Neural cell (in vitro differentiated cells): ENCODE data around the gene AKT1. TPM values are rescaled to one million over a fixed set of nuclear protein-coding genes. Genes with fewer than 3 reads are reported as not detected.

Source experiments
- H2AFZ ChIP-seq: fragments of 200-600, 300-800 bp; sonication (generic), shearing (Covaris generic); 2 replicates; pipeline ENCODE4 v1.6.0; 2014; ENCODE audit warnings: low read depth, mild to moderate bottlenecking, antibody characterized with exemption, low read length, moderate library complexity
- H3F3A ChIP-seq: fragments of 200-600 bp; shearing (Covaris generic); 2 replicates; pipeline ENCODE4 v1.6.1; 2016; ENCODE audit warnings: mild to moderate bottlenecking, moderate library complexity, mixed read lengths, antibody characterized with exemption, low read length; ENCODE audit not compliant: insufficient read depth, poor library complexity, severe bottlenecking
- H3K27ac ChIP-seq: fragments of 200-600, 300-800 bp; sonication (generic), shearing (Covaris generic); 2 replicates; pipeline ENCODE4 v1.5.1; 2014; ENCODE audit warnings: mild to moderate bottlenecking, low read length, moderate library complexity
- H3K27me3 ChIP-seq: fragments of 300-800, 200-600 bp; sonication (generic), shearing (Covaris generic); 2 replicates; pipeline ENCODE4 v1.6.0; 2014; ENCODE audit warnings: mild to moderate bottlenecking, low read depth, low read length, moderate library complexity; ENCODE audit not compliant: insufficient read depth
- H3K36me3 ChIP-seq: fragments of 300-800, 200-600 bp; sonication (generic), shearing (Covaris generic); 2 replicates; pipeline ENCODE4 v1.5.1; 2014; ENCODE audit warnings: mild to moderate bottlenecking, antibody characterized with exemption, low read length, moderate library complexity; ENCODE audit not compliant: insufficient read depth
- H3K4me2 ChIP-seq: fragments of 300-800, 200-600 bp; sonication (generic), shearing (Covaris generic); 2 replicates; pipeline ENCODE4 v1.6.0; 2014; ENCODE audit warnings: mild to moderate bottlenecking, low read length
- H3K4me3 ChIP-seq: fragments of 300-800, 200-600 bp; sonication (generic), shearing (Covaris generic); 2 replicates; pipeline ENCODE4 v1.5.1; 2014; ENCODE audit warnings: mild to moderate bottlenecking, low read length, moderate library complexity
- H3K79me2 ChIP-seq: fragments of 200-600 bp; shearing (Covaris generic); replicated peaks from 2 replicates; pipeline ENCODE4 v1.6.0; 2014; ENCODE audit warnings: mild to moderate bottlenecking, low read length, moderate library complexity; ENCODE audit not compliant: insufficient read depth
- H3K9ac ChIP-seq: fragments of 300-800, 200-600 bp; sonication (generic), shearing (Covaris generic); 2 replicates; pipeline ENCODE4 v1.6.1; 2016; ENCODE audit warnings: mild to moderate bottlenecking, low read length, mixed read lengths
- H3K9me2 ChIP-seq: fragments of 200-600 bp; shearing (Covaris generic); 2 replicates; pipeline ENCODE4 v1.6.1; 2016; ENCODE audit warnings: mild to moderate bottlenecking, low read length, mixed read lengths; ENCODE audit not compliant: insufficient read depth
- H3K9me3 ChIP-seq: fragments of 200-600, 300-800 bp; sonication (generic), shearing (Covaris generic); 2 replicates; pipeline ENCODE4 v1.6.1; 2016; ENCODE audit warnings: mild to moderate bottlenecking, mixed run types, low read length, moderate library complexity, mixed read lengths
- H4K20me1 ChIP-seq: fragments of 200-600 bp; shearing (Covaris generic); 2 replicates; pipeline ENCODE4 v1.6.1; 2016; ENCODE audit warnings: mild to moderate bottlenecking, mixed run types; ENCODE audit not compliant: insufficient read depth
- EP300 ChIP-seq: fragments of 450-650 bp; conservative IDR thresholded peaks from 2 replicates; pipeline ENCODE4 v1.6.1; 2014; ENCODE audit warnings: antibody characterized with exemption, mild to moderate bottlenecking, moderate library complexity; ENCODE audit not compliant: poor library complexity, severe bottlenecking
- EZH2 ChIP-seq: fragments of 200-600, 300-800 bp; shearing (Covaris generic), sonication (generic); IDR thresholded peaks from 2 replicates; pipeline ENCODE4 v1.6.1; 2014; ENCODE audit warnings: antibody characterized with exemption, low read length, borderline replicate concordance, mild to moderate bottlenecking; ENCODE audit not compliant: insufficient read depth, poor library complexity, severe bottlenecking
- MXI1 ChIP-seq: fragments of 450-650 bp; conservative IDR thresholded peaks from 2 replicates; pipeline ENCODE4 v1.6.1; 2014; ENCODE audit warnings: antibody characterized with exemption, mild to moderate bottlenecking; ENCODE audit not compliant: poor library complexity, severe bottlenecking
- POLR2AphosphoS5 ChIP-seq: IDR thresholded peaks from 2 replicates; pipeline ENCODE4 v1.6.1; 2012
- RAD21 ChIP-seq: fragments of 450-650 bp; conservative IDR thresholded peaks from 2 replicates; pipeline ENCODE4 v1.6.1; 2014; ENCODE audit warnings: antibody characterized with exemption, mild to moderate bottlenecking, moderate library complexity
- SMC3 ChIP-seq: fragments of 450-650 bp; conservative IDR thresholded peaks from 2 replicates; pipeline ENCODE4 v1.6.1; 2014; ENCODE audit warnings: antibody characterized with exemption, mild to moderate bottlenecking, moderate library complexity; ENCODE audit not compliant: poor library complexity
- TAF1 ChIP-seq: IDR thresholded peaks from 2 replicates; pipeline ENCODE4 v1.6.1; 2012; ENCODE audit warnings: low read depth
- polyA plus RNA-seq: library from polyadenylated mRNA; depleted of rRNA; stranded (reverse); fragments of >200 nt; gene quantifications from 2 replicates; pipeline ENCODE4 v1.2.3, GENCODE V29; 2014
- TF ChIP-seq, protein P1 (sequence below): IDR thresholded peaks from 2 replicates; pipeline ENCODE4 v1.6.1; 2012; ENCODE audit warnings: borderline replicate concordance
- TF ChIP-seq, protein P2 (sequence below): fragments of 450-650 bp; IDR thresholded peaks from 2 replicates; pipeline ENCODE4 v1.5.1; 2014; ENCODE audit warnings: antibody characterized with exemption, mild to moderate bottlenecking, moderate library complexity; ENCODE audit not compliant: poor library complexity, severe bottlenecking

The AKT1 gene
- polyA plus RNA-seq, 1 donor from 2014 or later: 159 TPM

DNA sequence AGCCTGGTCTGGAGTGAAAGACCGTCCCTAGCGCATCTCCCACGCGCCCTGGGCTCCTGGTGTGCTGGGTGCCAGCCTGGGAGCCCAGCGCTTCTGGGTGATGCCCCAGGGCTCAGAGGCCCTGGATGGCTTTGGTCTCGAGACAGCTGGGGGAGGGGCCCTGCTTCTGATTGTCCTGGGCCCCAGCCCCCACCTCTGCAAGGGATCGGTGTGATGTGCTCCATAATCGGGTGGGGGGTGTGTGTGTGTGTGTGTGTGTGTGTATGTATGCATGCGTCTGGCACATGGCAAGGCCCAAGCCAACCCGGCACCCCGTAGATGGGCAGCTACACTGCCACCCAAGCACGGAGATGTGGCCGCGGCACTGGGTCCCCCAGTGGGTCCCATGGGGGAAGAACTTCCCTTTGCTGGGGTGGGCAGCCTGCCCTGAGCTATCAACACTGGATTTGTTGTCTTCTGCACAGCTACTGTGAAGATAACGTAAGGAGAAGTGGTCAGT, 8.4 kb upstream of the AKT1 start:
- H2AFZ ChIP-seq: no peak overlapping the region
- no peak for TF ChIP-seq EP300
- no peak for TF ChIP-seq RAD21
- no peak for TF ChIP-seq EZH2
- no peak for TF ChIP-seq TAF1
- no peaks in the 10 kb centered on the region for H3K79me2 ChIP-seq
- no peaks in the 10 kb centered on the region for H3F3A ChIP-seq
- H3K9ac ChIP-seq: no peak overlapping the region
- H3K4me2 ChIP-seq: no peak overlapping the region
- H3K4me3 ChIP-seq: no peak overlapping the region
- H4K20me1 ChIP-seq: no peaks in the 10 kb centered on the region
- H3K9me2 ChIP-seq: no peaks in the 10 kb centered on the region
- H3K27me3 ChIP-seq: peaks cover 36% of the 10 kb centered on the region
- no peaks in the 10 kb centered on the region for H3K9me3 ChIP-seq
- no peak overlapping the region for H3K27ac ChIP-seq
- H3K36me3 ChIP-seq: no peaks in the 10 kb centered on the region

DNA sequence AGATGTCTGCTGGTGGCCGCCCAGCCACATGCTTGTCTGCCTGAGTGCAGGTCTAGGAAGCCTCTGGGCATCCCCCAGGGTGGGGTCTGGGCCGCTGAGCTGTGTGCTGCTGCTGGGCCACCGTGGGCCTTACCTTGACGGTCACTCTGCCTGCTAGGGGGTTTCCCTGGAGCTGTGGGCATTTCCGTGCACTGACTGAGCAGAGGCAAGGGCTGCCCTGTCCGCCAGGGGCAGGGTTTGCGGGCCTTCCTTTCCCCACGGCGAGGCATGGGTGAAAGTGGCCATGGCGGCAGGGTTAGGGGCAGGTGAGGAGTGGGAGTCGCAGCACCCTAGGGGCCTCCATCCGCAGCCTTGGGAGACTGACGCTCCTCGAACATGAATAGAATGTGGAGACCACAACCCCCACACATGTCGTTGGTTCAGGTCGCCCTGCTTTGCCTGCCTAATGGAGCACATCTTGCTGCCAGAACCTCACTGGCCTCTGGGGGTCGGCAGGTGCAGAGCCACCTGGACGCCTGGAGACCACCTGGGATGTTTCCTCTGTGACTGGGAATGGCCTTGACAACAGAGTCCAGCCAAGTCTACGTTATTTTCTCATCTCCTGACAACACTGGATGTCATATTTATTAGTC, 7.8 kb upstream of the AKT1 start:
- no peaks in the 10 kb centered on the region for H3K9me3 ChIP-seq
- no peaks in the 10 kb centered on the region for H3K36me3 ChIP-seq
- H3K9ac ChIP-seq: no peak overlapping the region
- TF ChIP-seq TAF1 (no peak), MXI1 (no peak), EZH2 (no peak), EP300 (no peak), POLR2AphosphoS5 (no peak), SMC3 (no peak), RAD21 (no peak)
- TF ChIP-seq, protein P1, sequence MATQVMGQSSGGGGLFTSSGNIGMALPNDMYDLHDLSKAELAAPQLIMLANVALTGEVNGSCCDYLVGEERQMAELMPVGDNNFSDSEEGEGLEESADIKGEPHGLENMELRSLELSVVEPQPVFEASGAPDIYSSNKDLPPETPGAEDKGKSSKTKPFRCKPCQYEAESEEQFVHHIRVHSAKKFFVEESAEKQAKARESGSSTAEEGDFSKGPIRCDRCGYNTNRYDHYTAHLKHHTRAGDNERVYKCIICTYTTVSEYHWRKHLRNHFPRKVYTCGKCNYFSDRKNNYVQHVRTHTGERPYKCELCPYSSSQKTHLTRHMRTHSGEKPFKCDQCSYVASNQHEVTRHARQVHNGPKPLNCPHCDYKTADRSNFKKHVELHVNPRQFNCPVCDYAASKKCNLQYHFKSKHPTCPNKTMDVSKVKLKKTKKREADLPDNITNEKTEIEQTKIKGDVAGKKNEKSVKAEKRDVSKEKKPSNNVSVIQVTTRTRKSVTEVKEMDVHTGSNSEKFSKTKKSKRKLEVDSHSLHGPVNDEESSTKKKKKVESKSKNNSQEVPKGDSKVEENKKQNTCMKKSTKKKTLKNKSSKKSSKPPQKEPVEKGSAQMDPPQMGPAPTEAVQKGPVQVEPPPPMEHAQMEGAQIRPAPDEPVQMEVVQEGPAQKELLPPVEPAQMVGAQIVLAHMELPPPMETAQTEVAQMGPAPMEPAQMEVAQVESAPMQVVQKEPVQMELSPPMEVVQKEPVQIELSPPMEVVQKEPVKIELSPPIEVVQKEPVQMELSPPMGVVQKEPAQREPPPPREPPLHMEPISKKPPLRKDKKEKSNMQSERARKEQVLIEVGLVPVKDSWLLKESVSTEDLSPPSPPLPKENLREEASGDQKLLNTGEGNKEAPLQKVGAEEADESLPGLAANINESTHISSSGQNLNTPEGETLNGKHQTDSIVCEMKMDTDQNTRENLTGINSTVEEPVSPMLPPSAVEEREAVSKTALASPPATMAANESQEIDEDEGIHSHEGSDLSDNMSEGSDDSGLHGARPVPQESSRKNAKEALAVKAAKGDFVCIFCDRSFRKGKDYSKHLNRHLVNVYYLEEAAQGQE: no peak
- TF ChIP-seq, protein P2, sequence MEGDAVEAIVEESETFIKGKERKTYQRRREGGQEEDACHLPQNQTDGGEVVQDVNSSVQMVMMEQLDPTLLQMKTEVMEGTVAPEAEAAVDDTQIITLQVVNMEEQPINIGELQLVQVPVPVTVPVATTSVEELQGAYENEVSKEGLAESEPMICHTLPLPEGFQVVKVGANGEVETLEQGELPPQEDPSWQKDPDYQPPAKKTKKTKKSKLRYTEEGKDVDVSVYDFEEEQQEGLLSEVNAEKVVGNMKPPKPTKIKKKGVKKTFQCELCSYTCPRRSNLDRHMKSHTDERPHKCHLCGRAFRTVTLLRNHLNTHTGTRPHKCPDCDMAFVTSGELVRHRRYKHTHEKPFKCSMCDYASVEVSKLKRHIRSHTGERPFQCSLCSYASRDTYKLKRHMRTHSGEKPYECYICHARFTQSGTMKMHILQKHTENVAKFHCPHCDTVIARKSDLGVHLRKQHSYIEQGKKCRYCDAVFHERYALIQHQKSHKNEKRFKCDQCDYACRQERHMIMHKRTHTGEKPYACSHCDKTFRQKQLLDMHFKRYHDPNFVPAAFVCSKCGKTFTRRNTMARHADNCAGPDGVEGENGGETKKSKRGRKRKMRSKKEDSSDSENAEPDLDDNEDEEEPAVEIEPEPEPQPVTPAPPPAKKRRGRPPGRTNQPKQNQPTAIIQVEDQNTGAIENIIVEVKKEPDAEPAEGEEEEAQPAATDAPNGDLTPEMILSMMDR: no peak
- H3K79me2 ChIP-seq: no peaks in the 10 kb centered on the region
- H3K4me3 ChIP-seq: no peak overlapping the region
- H3K27me3 ChIP-seq: peaks cover 42% of the 10 kb centered on the region
- H3K9me2 ChIP-seq: no peaks in the 10 kb centered on the region
- no peaks in the 10 kb centered on the region for H3F3A ChIP-seq
- H2AFZ ChIP-seq: no peak overlapping the region
- H3K4me2 ChIP-seq: no peak overlapping the region
- H4K20me1 ChIP-seq: no peaks in the 10 kb centered on the region
- H3K27ac ChIP-seq: no peak overlapping the region
